Effector memory CD4-positive, alpha-beta T cell (primary cell): ENCODE results near the gene TNNT1.

ENCODE experiments used
- DNase-seq, 3 donors: peaks; one replicate each; pipeline ENCODE4 v3.0.0-alpha.2; 2020
- H3K27ac ChIP-seq: 2 replicates; pipeline ENCODE4 v1.7.0; 2013; ENCODE audit warnings: mild to moderate bottlenecking, low read length, moderate library complexity; ENCODE audit not compliant: insufficient read depth, poor library complexity, severe bottlenecking
- H3K27me3 ChIP-seq: replicated peaks from 2 replicates; pipeline ENCODE4 v1.7.0; 2013; ENCODE audit warnings: mild to moderate bottlenecking, low read length; ENCODE audit not compliant: insufficient read depth, control insufficient read depth, poor library complexity, severe bottlenecking
- H3K36me3 ChIP-seq: 2 replicates; pipeline ENCODE4 v1.7.0; 2013; ENCODE audit warnings: mild to moderate bottlenecking, low read length, moderate library complexity; ENCODE audit not compliant: control insufficient read depth, insufficient read depth
- H3K4me1 ChIP-seq: 2 replicates; pipeline ENCODE4 v1.7.0; 2013; ENCODE audit warnings: low read length, mild to moderate bottlenecking; ENCODE audit not compliant: control insufficient read depth, insufficient read depth, poor library complexity, severe bottlenecking
- H3K4me3 ChIP-seq: 2 replicates; pipeline ENCODE4 v1.7.0; 2013; ENCODE audit warnings: low read length, low read depth, mild to moderate bottlenecking; ENCODE audit not compliant: insufficient read depth, poor library complexity, severe bottlenecking
- H3K9me3 ChIP-seq: 2 replicates; pipeline ENCODE4 v1.7.0; 2013; ENCODE audit warnings: mild to moderate bottlenecking, low read length, moderate library complexity; ENCODE audit not compliant: control insufficient read depth

TNNT1 gene

GRCh38 chr19:55097864-55098715, 50.9 kb downstream of the TNNT1 start:
- Histone ChIP-seq H3K9me3 (no peaks in the 10 kb centered on the region), H3K4me3 (no peak overlapping the region), H3K27me3 (no peaks in the 10 kb centered on the region), H3K4me1 (no peaks in the 10 kb centered on the region), H3K27ac (no peak overlapping the region), H3K36me3 (peaks cover 39% of the 10 kb centered on the region)
- no peak for DNase-seq

- no peaks in the 10 kb centered on the region for H3K27me3 ChIP-seq
- H3K9me3 ChIP-seq = no peaks in the 10 kb centered on the region
- no peak overlapping the region for H3K4me3 ChIP-seq
- no peaks in the 10 kb centered on the region for H3K4me1 ChIP-seq
- H3K27ac ChIP-seq = no peak overlapping the region
- DNase-seq = no peak
- peaks cover 43% of the 10 kb centered on the region for H3K36me3 ChIP-seq
Measured at GRCh38 chr19:55096061-55096701, 52.8 kb downstream of the TNNT1 start.

DNA sequence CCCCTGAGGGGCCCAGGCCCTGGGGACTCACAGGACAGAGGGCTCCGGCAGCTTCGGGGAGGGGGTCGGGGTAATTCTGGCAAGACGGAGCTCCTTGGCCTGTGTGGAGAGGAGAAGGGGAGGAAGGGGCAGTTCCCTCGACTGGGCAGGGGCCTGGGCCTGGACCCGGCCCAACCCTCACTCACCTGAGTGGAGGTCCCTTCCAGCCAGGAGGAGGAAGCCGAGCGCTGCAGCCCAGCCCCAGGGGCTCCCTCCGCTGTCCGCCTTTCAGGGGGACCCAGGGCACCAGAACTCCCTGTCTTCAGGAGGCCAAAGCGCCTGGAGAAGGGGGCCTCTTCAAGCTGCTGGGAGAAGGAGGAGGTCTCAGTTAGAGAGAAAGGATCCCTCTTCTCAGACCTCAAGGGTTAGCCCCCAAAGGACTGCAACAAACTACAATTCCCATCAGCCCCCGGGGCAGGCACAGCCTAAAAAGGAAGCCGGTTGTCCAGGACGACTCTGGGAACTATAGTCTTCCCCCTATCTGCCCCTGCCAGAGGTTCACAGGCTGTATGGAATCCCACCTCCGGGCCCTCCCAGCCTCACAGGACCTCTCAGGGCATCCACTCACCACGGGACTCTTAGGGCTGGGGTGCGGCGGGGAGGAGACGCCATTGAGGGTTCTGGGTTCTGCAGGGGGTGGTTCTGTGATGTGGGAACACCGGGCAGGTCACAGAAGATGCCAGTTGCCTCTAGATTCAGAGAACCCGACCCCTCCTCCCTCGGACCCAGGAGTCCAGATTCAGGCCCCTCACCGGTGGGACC, 53.5 kb downstream of the TNNT1 start:
- no peaks in the 10 kb centered on the region for H3K4me1 ChIP-seq
- H3K36me3 ChIP-seq = peaks cover 48% of the 10 kb centered on the region
- no peak for DNase-seq
- H3K4me3 ChIP-seq = no peak overlapping the region
- no peaks in the 10 kb centered on the region for H3K9me3 ChIP-seq
- no peaks in the 10 kb centered on the region for H3K27me3 ChIP-seq
- H3K27ac ChIP-seq = no peak overlapping the region

GRCh38 chr19:55094456-55095259, 54.3 kb downstream of the TNNT1 start:
- Histone ChIP-seq H3K4me1 (no peaks in the 10 kb centered on the region), H3K9me3 (no peaks in the 10 kb centered on the region), H3K36me3 (peaks cover 48% of the 10 kb centered on the region)

DNA sequence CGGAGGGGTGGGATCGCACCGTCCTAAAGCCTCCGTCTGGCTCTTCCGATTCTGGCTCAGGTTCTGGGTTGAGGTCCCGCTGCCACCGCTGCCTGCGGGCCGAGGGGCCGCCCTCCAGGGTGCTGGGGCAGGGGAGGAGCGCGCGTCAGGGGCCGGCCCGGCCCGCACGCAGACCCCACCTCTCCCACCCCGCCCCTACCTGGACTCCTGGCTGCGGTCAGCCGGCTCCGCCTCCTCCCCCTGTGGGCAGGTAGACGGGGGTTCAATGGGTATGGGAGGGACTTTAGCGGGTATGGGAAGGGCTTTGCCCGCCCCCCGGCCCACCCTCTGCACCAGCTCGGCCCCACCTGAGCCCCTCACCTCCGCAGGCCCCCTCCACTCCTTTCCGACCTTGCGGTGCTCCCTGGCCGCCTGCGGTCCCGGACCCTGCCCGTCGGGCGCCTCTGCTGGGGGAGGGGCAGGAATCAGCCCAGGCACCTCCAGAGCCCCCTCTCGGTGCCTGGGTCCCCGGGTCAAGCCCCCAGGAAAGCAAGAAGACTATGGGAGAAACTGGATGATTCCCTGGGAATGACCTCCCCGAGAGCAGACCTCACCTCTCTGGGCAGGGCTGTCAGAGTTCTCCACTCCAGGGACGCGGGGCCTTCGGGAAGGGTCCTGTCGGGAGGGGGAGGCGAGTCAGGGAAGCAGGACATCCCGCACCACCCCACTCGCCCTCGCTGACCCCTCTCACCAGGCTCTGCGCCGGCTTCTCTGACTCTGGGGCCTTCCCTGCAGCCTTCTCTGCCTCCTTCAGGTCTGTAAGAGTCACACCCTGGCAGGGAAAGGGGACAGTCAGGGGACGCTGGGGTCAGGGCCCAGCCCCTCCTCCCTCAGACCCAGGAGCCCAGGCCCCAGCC, 56.3 kb downstream of the TNNT1 start:
- H3K27ac ChIP-seq = no peak overlapping the region
- peaks cover 8% of the 10 kb centered on the region for H3K27me3 ChIP-seq
- no peak for DNase-seq
- no peaks in the 10 kb centered on the region for H3K9me3 ChIP-seq
- H3K4me1 ChIP-seq = peaks cover 5% of the 10 kb centered on the region
- H3K4me3 ChIP-seq = no peak overlapping the region
- H3K36me3 ChIP-seq = peaks cover 38% of the 10 kb centered on the region

More at GRCh38 chr19:55094456-55095259, 54.3 kb downstream of the TNNT1 start:
- Histone ChIP-seq H3K27me3 (no peaks in the 10 kb centered on the region), H3K4me3 (no peak overlapping the region), H3K27ac (no peak overlapping the region)
- no peak for DNase-seq

DNA sequence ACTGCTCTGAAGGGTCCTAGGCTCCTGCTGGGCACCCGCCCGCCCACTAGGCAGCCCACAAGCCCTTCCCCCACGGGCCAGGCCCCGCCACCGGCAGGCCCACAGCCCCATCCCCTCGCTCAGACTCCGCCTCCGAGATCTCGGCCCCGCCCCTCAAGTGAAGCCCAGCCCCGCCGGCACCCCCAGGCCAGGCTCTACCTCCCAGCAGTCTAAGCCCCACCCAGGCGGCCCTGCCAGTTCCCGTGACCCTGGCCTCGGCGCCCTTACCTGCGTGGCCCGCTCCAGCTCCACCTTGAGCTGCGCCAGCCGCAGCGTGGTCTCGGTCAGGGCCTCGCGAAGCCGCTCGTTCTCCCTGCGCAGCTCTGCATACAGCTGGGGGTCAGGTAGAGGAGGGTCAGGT, 57.1 kb downstream of the TNNT1 start:
- Histone ChIP-seq H3K36me3 (peaks cover 38% of the 10 kb centered on the region), H3K4me1 (peaks cover 13% of the 10 kb centered on the region), H3K27ac (no peak overlapping the region), H3K4me3 (no peak overlapping the region), H3K9me3 (no peaks in the 10 kb centered on the region), H3K27me3 (peaks cover 15% of the 10 kb centered on the region)
- no peak for DNase-seq

DNA sequence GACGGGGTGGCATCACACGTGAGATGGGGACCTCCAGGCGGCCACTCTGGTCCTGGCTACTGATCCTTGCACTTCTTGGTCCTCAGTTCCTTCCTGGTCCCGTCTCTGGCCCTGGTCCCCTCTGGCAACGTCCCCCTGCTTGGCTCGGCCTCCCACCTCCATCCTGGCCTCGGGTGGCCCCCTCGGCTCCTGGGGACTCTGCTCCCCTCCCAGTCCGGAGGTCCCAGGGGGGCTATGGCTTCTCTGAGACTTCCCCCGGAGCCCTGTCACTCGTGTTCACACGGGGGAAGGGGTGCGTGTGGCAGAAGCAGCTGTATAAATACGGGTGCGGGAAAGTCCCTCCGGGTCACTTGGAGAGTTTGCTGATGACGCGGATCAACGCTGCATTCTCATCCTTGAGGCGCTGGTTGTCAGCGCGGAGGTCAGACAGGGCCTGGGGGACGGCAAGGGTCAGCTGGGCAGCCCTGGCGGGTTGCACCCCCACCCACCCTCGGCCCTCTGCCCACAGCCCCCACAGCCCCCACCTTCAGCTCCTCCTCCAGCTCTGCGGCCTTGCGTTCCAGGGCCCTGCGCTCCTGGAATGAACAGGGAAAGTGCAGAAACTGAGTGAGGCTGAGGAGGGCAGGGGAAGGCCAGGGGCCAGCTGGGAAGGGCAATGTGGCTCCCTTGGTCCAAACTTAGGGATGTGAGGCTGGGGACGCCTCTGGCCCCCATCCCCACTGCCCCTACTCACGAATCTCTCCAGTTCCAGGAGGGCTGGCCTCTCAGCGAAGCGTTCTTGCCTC, 57.7 kb downstream of the TNNT1 start:
- no peak overlapping the region for H3K4me3 ChIP-seq
- no peaks in the 10 kb centered on the region for H3K9me3 ChIP-seq
- H3K36me3 ChIP-seq = peaks cover 38% of the 10 kb centered on the region
- peaks cover 19% of the 10 kb centered on the region for H3K4me1 ChIP-seq
- DNase-seq = no peak
- peaks cover 19% of the 10 kb centered on the region for H3K27me3 ChIP-seq
- H3K27ac ChIP-seq = no peak overlapping the region

- H3K36me3 ChIP-seq = peaks cover 34% of the 10 kb centered on the region
- H3K27me3 ChIP-seq = peaks cover 22% of the 10 kb centered on the region
- H3K9me3 ChIP-seq = no peaks in the 10 kb centered on the region
- no peak overlapping the region for H3K4me3 ChIP-seq
- no peak for DNase-seq
- peaks cover 19% of the 10 kb centered on the region for H3K4me1 ChIP-seq
- H3K27ac ChIP-seq = no peak overlapping the region
Measured at GRCh38 chr19:55090564-55090963, 58.4 kb downstream of the TNNT1 start.
